MCF 10A (cell line): ENCODE results near the gene PDE8B. TPM values are rescaled to one million over a fixed set of nuclear protein-coding genes. Genes with fewer than 3 reads are reported as not detected.
A peak's percentile ranks its signal among the peaks of the same experiment; 100 is the strongest.

Experiments
- BruUV-seq: library from RNA; stranded (reverse); fragments of 400-500 nt; replicated peaks from 2 replicates; lab custom pipeline; 2021; lab: Mats Ljungman, UMichigan
- CTCF ChIA-PET: fragments of 300-600 bp; sonication (Branson Sonifier 250); formaldehyde crosslinking; extraction: SDS; loops from one replicate; lab custom pipeline; 2021; ENCODE audit warnings: antibody characterized with exemption, inconsistent platforms; lab: Yijun Ruan, JAX
- POLR2A ChIA-PET: fragments of 300-600, 350-650 bp; sonication (Branson Sonifier 250); formaldehyde crosslinking; extraction: SDS; loops from one replicate; lab custom pipeline; 2020; ENCODE audit warnings: antibody characterized with exemption, inconsistent platforms; lab: Yijun Ruan, JAX
- DNase-seq: peaks from one replicate; pipeline ENCODE4 v3.0.0-alpha.2; 2018; ENCODE audit not compliant: unreplicated experiment
- H3K27ac Mint-ChIP-seq: one replicate; pipeline ENCODE4 v1.8.0; 2022; ENCODE audit warnings: mild to moderate bottlenecking, low read depth, mixed read lengths; ENCODE audit not compliant: unreplicated experiment
- H3K27me3 Mint-ChIP-seq: one replicate; pipeline ENCODE4 v1.8.0; 2022; ENCODE audit warnings: mixed read lengths; ENCODE audit not compliant: insufficient read depth, unreplicated experiment
- H3K36me3 Mint-ChIP-seq: one replicate; pipeline ENCODE4 v1.8.0; 2022; ENCODE audit warnings: mild to moderate bottlenecking, moderate library complexity, mixed read lengths; ENCODE audit not compliant: insufficient read depth, unreplicated experiment
- H3K4me1 Mint-ChIP-seq: one replicate; pipeline ENCODE4 v1.8.0; 2022; ENCODE audit warnings: mixed read lengths; ENCODE audit not compliant: insufficient read depth, unreplicated experiment
- H3K4me3 Mint-ChIP-seq: one replicate; pipeline ENCODE4 v1.8.0; 2022; ENCODE audit warnings: mild to moderate bottlenecking, moderate library complexity, mixed read lengths; ENCODE audit not compliant: unreplicated experiment
- H3K9me3 Mint-ChIP-seq: one replicate; pipeline ENCODE4 v1.8.0; 2022; ENCODE audit warnings: mixed read lengths; ENCODE audit not compliant: unreplicated experiment
- CTCF ChIP-seq: fragments of 200-600 bp; IDR thresholded peaks from one replicate; pipeline ENCODE4 v1.8.0; 2022; ENCODE audit warnings: antibody characterized with exemption, mild to moderate bottlenecking; ENCODE audit not compliant: unreplicated experiment
- intact Hi-C: fragments of 100-400 bp; cut with micrococcal nuclease; formaldehyde crosslinking; loops from 2 replicates; pipeline ENCODE4 v1.14.1; 2022
- total RNA-seq: library from RNA; stranded (reverse); gene quantifications from 2 replicates; pipeline ENCODE4 v1.2.3, GENCODE V29; 2022

The PDE8B gene
- total RNA-seq, 1 experiment from 2014 or later: not detected

GRCh38 chr5:77438071-77438470, 227.6 kb downstream of the PDE8B start:
- ChIA-PET POLR2A (no interaction called here), CTCF (interaction anchor here (0.8 to 2.6 kb wide), 9 partner anchors 12 to 562 kb away, joined by 3 to 16 read pairs (median 4); no protein-coding TSS in a partner anchor)
- no peak for TF ChIP-seq CTCF
- H3K4me3 Mint-ChIP-seq: no peak overlapping the region
- no peak for DNase-seq
- H3K36me3 Mint-ChIP-seq: peaks cover 63% of the 10 kb centered on the region
- H3K4me1 Mint-ChIP-seq: no peaks in the 10 kb centered on the region
- peak overlapping the region; percentile 55 for H3K27ac Mint-ChIP-seq
- no TSS peak for BruUV-seq
- H3K9me3 Mint-ChIP-seq: no peaks in the 10 kb centered on the region
- intact Hi-C loops: no loop called here
- H3K27me3 Mint-ChIP-seq: no peaks in the 10 kb centered on the region

DNA sequence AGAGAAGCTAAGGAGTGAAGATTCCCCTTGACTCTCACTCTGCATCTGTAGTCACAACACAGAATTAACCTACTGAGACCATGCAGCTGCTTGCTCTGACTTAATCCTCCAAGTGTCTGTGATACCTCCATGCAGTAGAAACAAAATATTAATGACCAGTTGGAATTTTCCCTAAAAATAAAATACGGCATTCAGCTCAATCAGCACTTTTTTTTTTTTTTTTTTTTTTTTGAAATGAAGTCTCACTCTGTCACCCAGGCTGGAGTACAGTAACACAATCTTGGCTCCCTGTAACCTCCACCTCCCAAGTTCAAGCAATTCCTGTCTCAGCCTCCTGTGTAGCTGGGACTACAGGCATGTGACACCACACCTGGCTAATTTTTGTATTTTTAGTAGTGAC, 233.2 kb downstream of the PDE8B start:
- H3K27ac Mint-ChIP-seq: no peak overlapping the region
- no peak overlapping the region for H3K4me3 Mint-ChIP-seq
- intact Hi-C loops: no loop called here
- POLR2A ChIA-PET: no interaction called here
- no peak for TF ChIP-seq CTCF
- no peaks in the 10 kb centered on the region for H3K4me1 Mint-ChIP-seq
- no peaks in the 10 kb centered on the region for H3K27me3 Mint-ChIP-seq
- no peak for DNase-seq
- CTCF ChIA-PET: interaction anchor here (0.5 to 0.7 kb wide), 4 partner anchors 49 to 643 kb away, joined by 3 to 7 read pairs (median 5); no protein-coding TSS in a partner anchor
- H3K36me3 Mint-ChIP-seq: peaks cover 78% of the 10 kb centered on the region
- peaks cover 5% of the 10 kb centered on the region for H3K9me3 Mint-ChIP-seq
- BruUV-seq: no TSS peak

GRCh38 chr5:77444356-77444755, 233.9 kb downstream of the PDE8B start:
- intact Hi-C loops: no loop called here
- CTCF ChIA-PET: interaction anchor here (0.6 kb wide), 1 partner anchor 642 kb away, joined by 3 read pairs; no protein-coding TSS in a partner anchor
- POLR2A ChIA-PET: no interaction called here
- Mint-ChIP-seq H3K27me3 (no peaks in the 10 kb centered on the region), H3K36me3 (peaks cover 79% of the 10 kb centered on the region), H3K4me3 (no peak overlapping the region), H3K27ac (no peak overlapping the region), H3K9me3 (peaks cover 5% of the 10 kb centered on the region), H3K4me1 (no peaks in the 10 kb centered on the region)
- no TSS peak for BruUV-seq
- DNase-seq: no peak
- TF ChIP-seq CTCF: no peak

GRCh38 chr5:77448831-77449230, 238.4 kb downstream of the PDE8B start:
- DNase-seq: no peak
- no peaks in the 10 kb centered on the region for H3K27me3 Mint-ChIP-seq
- no TSS peak for BruUV-seq
- peaks cover 5% of the 10 kb centered on the region for H3K9me3 Mint-ChIP-seq
- intact Hi-C loops: no loop called here
- H3K4me3 Mint-ChIP-seq: no peak overlapping the region
- peaks cover 84% of the 10 kb centered on the region for H3K36me3 Mint-ChIP-seq
- H3K4me1 Mint-ChIP-seq: no peaks in the 10 kb centered on the region
- H3K27ac Mint-ChIP-seq: no peak overlapping the region
- CTCF ChIA-PET: interaction anchor here (2.3 kb wide), 1 partner anchor 43 kb away, joined by 7 read pairs; the partner anchor contains the start of gene WDR41
- no peak for TF ChIP-seq CTCF
- POLR2A ChIA-PET: interaction anchor here (1.5 kb wide), 1 partner anchor 38 kb away, joined by 4 read pairs; no protein-coding TSS in a partner anchor
